Epidermal melanocyte (primary cell): Measurements from ENCODE around the gene DUS4L.
"Not testable (repeated sequence)": the region's sequence is repeated elsewhere in the genome, so short reads cannot be mapped to it uniquely, and the experiment has no call there.

ENCODE experiments used
- DNase-seq: peaks from one replicate; pipeline ENCODE4 v3.0.0; 2011; ENCODE audit warnings: low spot score; ENCODE audit not compliant: insufficient read length

DUS4L gene

DNA sequence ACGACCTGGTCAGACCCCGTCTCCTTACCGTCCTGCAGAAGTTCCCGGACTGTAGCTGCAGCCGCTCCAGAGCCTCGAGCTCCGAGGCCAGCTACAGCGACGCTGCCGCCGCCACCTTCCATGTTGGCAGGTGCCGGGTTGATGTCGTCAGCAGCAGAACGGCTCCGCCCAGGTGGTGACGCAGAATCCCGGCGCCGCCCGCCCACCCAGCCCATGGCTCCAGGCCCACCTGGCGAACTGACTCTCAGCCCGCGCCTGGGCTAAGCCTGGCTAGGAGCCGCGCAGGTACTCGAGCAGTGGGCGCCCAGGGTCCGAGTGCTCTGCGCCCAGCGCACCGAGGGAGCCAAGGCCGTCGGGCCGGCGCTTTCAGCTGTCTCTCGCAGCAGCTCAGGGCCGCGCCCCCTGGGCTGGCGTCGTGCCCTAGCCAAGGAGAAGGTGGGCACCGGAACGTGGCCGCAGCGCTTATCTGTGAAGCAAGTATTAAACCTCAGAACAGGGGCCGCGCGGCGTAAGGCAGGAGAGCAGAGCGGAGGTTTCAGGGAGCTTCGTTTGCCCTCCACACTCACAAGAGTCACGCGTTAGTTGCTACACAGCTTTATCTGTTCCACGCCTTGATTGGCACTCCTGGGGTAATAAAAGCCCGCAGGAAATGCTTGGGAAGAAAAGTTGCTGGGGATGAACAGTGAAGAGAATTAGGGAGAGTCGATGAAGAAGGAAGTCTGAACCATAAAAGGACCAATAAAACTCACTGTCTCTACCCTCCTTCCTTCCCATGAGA lies at the start of gene DUS4L, which contains the start of gene COG5:
TSS of gene DUS4L (plus strand) at position 197 of the 778 bp plus-strand sequence. CDS start 3,100 bp downstream, outside the sequence.
TSS of gene COG5 (minus strand) at position 146 of the 778 bp plus-strand sequence. CDS start at position 122, 24 bp downstream.
- DNase-seq = peak; percentile 38

GRCh38 chr7:107526672-107527071 lies 37.1 kb upstream of the DUS4L start:
- DNase-seq = no peak

DNA sequence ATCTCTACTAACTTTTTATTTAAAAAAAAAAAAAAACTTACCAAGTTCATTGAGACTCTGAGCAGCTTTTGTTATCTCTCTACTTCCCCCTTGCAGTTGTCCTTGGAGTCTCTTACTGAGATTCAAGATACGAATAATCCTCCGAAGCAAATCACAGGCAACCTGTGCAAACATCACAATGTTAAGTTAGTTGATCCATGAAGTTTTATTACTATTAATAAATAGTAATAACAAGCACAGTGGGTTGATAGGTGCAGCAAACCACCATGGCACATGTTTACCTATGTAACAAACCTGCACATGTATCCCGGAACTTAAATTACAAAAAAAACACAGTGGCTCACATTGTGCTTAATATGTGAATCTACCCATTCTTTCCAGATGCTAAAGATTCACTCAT lies 36.6 kb upstream of the DUS4L start:
- no peak for DNase-seq

DNA sequence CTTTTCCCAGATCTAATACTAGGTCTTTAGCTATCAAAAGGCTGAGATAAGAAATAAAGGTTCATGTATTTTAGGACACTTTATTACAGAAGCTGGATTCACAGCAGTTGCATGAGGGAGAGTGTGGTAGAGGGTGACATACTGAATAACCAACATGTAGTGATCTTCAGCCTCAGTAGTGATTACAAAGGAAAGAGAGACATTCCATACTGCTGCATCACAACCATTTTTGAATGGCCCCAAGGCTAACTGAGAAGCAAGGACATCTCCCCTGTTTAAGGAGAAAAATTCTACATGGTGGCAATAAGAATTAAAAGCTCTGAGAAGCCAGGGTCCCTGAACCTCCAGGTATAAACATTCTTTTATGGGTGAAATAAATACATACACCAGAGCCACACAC lies 35.3 kb upstream of the DUS4L start:
- DNase-seq = no peak

DNA sequence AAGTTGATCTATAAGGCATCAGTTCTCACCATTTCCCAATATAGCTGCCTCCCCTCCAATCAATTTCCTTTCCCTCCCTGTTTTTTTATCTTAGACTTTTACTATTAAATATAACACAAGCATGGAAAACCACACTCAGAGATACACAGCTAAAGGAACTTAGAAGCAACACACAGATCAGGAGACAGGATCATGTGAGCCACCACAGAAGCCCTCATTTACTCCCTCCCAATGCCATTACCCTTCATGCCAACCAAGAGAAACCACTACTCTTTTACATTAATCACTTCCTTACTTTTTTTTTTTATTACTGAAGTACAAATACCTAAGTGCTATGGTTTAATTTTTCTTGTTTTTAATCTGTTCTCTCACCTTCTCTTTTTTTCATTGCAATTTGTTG lies 33.0 kb upstream of the DUS4L start:
- DNase-seq = peak; percentile 42

- no peak for DNase-seq
Measured at GRCh38 chr7:107534139-107534538, 29.6 kb upstream of the DUS4L start.

DNA sequence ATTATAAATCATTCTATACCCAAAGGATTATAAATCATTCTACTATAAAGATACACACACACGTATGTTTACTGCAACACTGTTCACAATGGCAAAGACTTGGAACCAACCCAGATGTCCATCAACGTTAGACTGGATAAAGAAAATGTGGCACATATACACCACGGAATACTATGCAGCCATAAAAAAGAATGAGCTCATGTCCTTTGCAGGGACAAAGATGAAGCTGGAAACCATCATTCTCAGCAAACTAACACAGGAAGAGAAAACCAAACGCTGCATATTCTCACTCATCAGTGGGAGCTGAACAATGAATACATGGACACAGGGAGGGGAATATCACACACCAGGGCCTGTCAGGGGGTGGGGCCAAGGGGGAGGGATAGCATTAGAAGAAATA lies 26.5 kb upstream of the DUS4L start:
- DNase-seq = not testable (repeated sequence)

GRCh38 chr7:107538001-107538400 lies 25.8 kb upstream of the DUS4L start:
- DNase-seq = no peak

GRCh38 chr7:107543338-107543993 lies 20.3 kb upstream of the DUS4L start:
- no peak for DNase-seq

DNA sequence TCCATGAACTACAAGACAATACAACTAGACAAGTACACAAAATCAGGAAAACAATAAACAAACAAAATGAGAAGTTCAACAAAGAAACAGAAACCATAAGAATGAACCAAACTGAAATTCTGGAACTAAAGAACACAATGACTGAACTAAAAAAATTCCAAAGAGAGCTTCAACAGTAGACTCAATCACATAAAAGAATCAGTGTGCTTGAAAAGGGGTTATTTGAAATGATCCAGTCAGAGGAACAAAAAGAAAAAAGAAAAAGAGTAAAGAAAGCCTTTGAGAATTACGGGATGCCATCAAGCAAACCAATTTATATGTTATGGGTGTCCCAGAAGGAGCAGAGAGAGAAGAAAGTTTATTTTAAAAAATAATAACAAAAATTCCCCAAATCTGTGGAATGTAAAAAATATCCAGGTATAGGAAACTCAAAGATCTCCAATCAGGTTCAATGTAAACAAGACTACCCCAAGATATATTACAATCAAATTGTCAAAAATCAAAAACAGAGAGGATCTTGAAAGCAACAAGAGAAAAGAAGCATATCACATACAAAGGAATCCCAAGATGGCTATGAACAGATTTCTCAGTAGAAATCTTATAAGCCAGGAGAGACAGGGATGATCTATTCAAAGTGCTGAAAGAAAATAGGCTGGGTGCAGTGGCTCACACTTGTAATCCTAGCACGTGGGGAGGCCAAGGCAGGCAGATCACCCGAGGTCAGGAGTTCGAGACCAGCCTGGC lies 18.8 kb upstream of the DUS4L start:
- no peak for DNase-seq

GRCh38 chr7:107551936-107552335 lies 11.8 kb upstream of the DUS4L start:
- no peak for DNase-seq

DNA sequence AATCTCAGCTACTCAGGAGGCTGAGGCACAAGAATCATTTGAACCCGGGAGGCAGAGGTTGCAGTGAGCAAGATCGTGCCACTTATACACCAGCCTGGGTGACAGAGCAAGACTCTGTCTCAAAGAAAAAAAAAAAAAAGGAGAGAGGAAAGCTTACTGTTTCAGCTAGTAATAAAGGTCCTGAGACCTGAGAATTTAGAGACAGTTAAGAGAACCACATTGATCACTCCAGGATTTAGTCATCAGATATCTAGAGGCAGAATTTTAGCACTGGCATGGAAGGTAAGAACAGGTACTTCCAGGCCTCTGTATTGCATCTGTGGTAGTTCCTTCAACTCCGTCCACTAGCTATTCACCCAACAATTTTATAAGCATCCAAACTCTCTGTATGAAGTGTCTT lies 7.9 kb upstream of the DUS4L start:
- DNase-seq = no peak

- DNase-seq = no peak
Measured at GRCh38 chr7:107559864-107560263, 3.9 kb upstream of the DUS4L start.

DNA sequence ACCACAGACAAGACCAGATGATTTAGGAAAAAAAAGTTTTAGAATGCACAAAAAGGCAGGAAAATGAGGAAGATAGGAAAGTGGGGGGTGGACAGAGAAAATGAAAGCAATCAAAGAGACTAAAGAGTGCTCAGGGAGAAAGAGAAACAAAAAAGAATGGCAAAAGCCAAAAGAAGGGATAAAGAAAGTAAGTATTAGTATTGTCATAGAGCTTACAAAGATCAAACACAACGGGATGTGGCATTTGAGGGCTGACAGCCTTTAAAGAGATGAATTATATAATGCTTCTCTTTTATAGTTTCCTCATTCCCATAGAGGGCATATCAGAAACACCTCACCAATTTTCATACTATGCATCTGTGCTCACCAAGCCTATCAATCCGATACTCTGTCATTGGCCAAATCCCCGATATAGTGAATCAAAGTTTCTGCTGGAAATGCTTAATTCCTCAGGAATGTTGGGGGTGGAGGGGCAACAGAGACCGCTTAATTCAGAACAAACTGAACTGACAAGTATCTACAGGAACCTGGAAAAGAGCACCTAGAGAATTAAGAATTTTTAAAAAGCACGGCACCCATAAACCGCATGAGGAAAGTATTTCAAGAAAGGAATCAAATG lies 2.8 kb upstream of the DUS4L start:
- no peak for DNase-seq

GRCh38 chr7:107563081-107563774 lies 543 bp upstream of the DUS4L start:
- no peak for DNase-seq

DNA sequence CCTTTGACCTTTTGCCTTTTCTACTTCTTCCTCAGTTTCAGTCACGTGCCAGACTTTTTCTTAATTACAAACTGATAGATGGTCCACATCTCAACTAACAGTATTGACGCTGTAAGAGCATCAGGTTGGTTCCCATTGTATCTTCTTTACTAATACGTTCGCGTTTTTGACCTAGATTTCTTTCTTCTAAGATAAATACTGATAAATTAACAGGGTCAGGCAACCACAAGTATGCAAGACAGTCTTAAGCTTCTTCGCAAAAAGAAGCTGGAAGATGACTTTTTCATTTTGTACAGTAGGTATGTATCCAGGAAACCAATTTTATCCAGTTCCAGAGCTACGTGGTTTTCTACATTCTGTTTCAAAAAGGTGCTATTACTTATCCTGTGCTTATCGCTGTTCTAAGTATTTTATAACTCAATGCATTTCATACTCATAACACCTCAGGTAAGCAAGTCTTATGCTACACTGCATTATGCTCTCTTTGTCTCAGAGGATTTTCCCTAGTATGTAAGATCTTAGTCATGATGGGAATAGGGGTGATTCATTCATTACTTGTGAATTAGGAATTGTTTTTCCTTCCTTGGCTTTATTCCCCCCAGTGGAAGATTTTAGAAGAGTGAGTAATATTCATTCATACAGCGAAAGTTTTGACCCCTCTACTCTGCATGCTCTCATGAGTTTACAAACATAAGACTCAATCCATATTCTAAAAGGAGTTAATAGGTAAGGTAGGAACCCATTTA lies 955 bp downstream of the DUS4L start:
- no peak for DNase-seq

- DNase-seq = no peak
Measured at GRCh38 chr7:107570298-107570697, 6.5 kb downstream of the DUS4L start.

DNA sequence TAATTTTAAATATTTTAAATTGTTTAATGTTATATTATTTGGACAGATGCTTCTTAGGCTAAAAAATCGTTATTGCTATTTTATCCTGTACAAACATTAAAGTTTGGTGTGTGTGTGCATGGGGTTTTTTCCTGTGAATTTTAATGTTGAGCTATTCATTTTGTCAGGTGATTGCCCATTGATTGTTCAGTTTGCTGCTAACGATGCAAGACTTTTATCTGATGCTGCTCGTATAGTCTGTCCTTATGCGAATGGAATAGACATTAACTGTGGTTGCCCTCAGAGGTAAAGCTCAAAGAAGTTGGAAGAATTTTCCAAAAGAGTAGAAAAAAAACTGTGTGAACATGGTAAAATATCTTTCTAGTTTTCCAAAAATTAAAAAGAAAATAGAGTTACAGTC lies 9.8 kb downstream of the DUS4L start:
- DNase-seq = no peak

- no peak for DNase-seq
Measured at GRCh38 chr7:107579554-107579884, 15.7 kb downstream of the DUS4L start.

DNA sequence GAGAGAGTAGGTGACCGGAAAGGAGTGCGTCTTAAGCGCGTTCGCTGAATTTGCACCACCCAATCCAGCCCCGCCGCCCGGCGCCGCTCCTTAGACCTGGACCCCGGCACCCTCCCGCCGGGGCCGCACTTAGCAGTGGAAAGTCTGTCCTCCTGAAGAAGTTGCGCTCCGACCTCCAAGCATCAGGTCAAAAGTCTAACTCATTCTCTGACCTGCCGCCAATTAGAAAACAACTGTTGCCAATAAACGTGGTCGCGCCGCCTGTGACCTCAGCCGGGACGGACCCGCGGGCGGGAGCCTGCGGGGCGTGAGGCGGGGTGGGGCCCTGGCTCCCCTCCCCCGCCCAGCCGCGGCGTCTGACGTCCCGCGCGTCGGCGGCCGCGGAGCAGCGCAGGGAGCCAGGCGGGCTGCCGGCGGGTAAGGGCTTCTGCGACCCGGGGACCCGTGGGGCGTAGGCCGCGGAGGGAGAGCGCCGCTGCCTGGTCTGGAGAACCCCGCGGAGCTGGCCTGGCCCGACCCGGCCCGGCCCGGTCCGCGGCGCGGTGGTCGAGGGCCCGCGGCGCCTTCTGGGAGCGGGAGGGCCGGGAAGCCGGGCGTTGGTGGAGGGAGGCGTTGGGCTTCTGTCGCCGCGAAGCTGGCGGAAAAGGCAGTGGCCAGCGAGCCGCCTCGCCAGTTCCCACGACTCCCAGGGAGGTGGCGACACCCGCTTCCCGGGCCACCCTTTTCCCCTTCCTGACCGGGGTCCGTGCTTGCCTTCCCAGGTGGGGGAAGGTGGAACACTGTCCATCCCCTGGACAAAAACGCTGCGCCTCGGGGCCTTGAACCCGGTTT lies 16.3 kb downstream of the DUS4L start, which contains the start of gene BCAP29:
TSS of gene BCAP29 (plus strand) at position 362 of the 831 bp plus-strand sequence. CDS start 527 bp downstream, outside the sequence.
- DNase-seq = peak; percentile 39
